Stimulated activated CD8-positive, alpha-beta memory T cell treated with anti-CD3 and anti-CD28 coated beads, Interleukin-15, amount 100 ng/mL, for 24 hours (primary cell): ENCODE measurements around the gene ZBTB7C.

Source experiments
- DNase-seq: peaks from one replicate; pipeline ENCODE4 v3.0.0-alpha.2; 2020; ENCODE audit warnings: low read depth

Gene ZBTB7C

DNA sequence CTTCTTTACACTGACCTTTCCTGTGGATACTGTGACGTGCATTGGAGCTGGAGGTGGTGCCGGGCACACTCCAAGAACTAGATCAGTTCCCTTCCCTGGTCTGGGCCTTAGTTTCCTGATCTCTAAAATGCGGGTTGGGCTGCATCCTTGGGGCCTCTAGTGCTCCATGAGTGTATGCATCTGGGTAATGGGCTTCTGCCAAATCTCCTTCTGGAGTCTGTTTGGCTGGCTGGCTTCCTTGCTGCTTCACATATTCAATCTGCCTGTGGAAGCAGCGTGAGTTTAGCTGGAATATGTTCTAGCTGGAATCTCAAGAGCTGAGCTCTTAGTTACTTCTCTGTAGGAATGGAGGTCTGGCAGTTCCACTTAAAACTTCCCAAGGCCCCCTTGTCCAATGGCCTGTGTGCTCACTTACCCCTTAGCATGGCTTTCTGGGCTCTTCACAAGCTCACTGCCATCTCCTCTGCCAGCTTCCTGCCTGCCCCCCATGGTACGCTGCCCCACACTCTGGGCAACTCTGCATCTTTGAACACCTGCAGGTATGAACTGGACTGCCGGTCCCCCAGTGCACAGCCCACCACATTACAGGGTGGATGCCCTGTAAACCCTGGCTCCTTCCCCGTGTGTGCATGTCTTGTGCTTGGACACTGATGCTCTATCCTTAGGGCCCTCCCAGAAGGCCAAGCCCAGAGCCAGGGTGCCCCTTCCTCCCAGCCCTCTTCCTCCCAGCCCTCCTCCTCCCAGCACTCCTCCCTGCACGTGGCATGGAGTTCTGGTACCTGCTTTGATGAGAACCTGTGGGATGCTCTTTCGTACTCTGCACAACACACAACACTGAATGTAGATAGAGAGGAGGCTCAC, 375.2 kb downstream of the ZBTB7C start:
- DNase-seq, result no peak

- no peak for DNase-seq
Measured at GRCh38 chr18:48032876-48033789, 376.1 kb downstream of the ZBTB7C start.

DNA sequence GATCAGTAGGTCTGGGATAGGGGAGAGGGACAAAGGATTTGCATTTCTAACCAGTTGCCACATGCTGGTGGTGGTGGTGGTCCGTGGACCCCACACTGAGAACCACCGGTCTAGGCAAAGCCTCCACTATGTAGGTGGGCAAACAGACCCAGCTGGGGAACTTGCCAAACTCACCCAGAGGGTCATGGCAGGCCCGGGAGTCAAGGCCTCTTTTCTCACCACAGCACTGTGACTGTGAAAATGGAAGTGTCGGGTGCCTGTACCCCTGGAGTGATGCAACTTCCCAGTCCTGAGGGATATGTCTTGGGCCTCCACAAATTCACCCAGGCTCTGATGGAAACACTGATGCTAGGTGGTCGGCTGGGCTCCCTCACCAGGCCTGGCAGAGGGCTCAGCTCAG, 377.5 kb downstream of the ZBTB7C start:
- DNase-seq, result no peak

DNA sequence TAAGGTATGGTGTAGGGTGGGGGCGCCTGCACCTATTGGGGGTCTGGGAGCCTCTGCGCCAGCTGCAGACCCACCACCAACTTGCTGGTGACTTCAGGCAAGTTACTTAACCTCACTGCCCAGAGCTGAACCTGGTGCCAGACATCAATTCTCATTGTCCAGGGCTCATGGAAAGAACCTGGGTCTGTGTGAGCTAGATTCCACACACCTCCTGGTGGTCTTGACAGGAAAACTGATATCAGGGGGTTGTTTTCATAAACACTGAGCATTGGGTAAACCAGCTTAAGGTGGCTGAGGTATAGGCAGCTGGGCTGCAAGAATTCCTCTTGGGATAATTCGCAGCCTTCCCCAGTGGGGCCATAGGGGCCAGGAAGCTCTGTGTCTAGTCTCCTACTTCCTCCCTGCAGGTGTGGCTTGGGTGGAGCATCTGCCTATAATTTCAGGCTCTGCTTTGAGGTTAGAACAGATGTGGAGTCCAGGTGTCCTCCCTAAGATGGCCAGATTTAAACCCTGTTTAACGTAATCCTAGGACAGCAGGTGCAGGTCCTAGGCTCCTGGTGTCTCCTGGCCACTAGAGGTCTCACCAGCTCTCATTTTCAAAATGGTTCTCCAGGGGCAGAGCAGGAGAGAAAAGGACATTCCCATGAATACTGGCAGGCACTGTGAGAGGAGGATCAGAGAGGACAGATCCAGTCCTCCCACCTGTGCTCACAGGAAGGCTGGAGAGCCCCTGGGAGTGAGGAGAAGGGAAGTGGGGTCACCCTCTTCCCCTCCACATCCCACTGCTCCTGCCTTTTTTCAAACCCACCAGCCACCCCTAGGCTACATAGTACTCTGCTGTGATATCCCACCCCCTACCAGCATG, 378.3 kb downstream of the ZBTB7C start:
- DNase-seq, result no peak

- no peak for DNase-seq
Measured at GRCh38 chr18:48029296-48029986, 379.7 kb downstream of the ZBTB7C start.

DNA sequence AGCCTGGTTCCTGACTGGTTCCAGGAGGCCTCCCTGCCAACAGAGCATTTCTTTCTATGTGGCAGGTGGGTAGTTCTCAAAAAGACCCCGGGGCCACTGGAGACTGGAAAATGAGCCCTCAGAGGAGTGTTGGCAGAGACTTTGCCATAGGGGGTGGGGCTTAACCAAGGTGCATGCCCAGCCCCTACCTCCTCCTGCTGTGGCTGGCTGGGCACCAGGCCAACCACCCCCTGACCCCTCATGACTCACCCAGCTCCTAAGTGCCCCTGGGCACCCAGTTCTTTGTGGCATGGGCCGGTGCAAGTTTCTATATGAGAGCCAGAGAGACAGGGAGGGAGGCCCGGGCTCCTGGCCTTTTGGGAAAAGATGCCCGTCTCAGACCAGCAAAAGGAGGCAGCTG, 380.5 kb downstream of the ZBTB7C start:
- no peak for DNase-seq

DNA sequence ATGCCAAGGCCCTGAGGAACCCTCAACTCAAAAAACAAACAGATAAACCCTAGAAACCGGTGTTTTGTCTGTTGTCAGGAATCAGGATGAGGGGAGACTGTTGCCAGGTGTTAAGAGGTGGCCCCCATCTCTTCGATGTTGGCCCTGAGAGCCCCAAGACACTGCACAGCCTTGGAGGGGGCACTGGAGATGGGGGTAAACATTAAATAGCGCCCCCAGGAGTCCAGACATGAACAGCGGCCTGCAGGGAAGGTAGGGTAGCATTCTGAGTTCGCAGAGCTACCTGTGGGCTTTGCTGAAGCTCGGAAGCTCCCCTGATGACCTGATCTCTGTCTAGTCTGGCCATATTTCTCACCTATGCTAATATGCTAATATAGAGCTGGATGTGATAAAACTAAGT, 381.1 kb downstream of the ZBTB7C start:
- DNase-seq, result no peak

GRCh38 chr18:48027401-48027963, 381.7 kb downstream of the ZBTB7C start:
- DNase-seq, result no peak

DNA sequence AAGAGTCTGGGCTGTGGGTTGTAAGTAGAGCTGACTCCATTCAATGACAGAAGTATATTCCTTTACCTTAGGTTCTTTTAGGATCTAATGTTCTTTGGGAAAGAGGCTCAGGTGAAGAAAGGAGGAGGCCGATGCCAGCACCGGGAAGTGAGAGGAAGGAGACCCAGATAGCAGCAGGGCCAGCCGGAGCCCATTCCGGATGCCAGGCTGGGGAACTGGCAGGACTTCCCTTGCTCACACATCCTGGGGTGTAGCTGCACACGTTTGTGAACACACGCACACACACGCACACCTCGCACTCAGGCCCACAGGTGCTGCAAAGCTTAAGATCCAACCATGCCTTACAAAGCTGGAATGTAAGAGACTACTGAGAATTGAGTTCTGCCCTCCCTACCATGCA, 383.0 kb downstream of the ZBTB7C start:
- DNase-seq, result no peak

- DNase-seq, result no peak
Measured at GRCh38 chr18:48024881-48025660, 384.1 kb downstream of the ZBTB7C start.

DNA sequence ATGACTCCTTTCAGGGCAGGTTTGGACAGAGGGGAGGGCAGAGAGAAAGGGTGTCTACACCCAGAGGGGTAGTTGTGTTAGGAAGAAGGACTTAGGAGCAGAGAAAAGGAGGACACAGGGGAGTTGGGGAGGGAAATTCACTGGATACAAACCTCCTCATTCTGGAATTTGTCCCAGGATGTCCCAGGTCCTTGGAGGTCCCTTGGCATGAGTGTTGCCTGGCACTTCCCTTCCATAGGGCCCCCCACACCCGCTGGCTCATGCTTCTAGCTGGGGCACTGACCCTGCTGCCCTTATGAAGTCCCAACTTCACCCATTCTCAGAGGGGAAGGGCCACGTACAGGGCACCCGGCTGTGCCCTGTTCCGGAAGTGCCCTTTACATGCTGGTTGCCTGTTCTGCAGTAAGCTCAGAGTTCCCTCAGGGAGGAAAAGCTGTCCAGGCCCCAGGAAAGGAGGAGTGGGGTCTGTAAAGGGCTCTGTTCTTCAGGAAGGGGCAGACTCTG, 385.1 kb downstream of the ZBTB7C start:
- no peak for DNase-seq

- no peak for DNase-seq
Measured at GRCh38 chr18:48023334-48024008, 385.7 kb downstream of the ZBTB7C start.

- DNase-seq, result no peak
Measured at GRCh38 chr18:48022531-48023329, 386.5 kb downstream of the ZBTB7C start.

DNA sequence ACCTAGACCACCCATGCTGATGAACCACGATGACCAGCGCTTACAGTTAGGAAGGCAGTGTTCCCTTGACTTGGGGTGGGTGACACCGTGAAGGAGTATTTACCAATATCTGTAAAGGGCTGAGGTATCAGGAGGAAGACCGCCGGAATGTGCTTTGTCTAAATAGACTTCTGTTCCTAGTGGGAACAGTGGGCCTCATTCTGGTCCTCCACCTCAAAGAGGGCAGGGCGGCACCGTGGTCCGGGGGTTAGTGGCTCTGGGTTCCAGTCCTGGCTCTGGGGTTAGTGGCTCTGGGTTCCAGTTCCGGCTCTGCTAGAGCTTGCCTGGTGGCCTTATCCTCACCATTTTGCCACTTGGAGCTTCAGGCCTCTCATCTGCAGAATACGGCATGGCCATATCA, 387.2 kb downstream of the ZBTB7C start:
- DNase-seq, result no peak

- no peak for DNase-seq
Measured at GRCh38 chr18:48021273-48021914, 387.8 kb downstream of the ZBTB7C start.

- no peak for DNase-seq
Measured at GRCh38 chr18:48020337-48021250, 388.6 kb downstream of the ZBTB7C start.
